Liver (tissue), 3 donors: ENCODE data around the gene KIF21A.

ENCODE experiments used
- EGR1 ChIP-seq, 2 donors: IDR thresholded peaks; 2 replicates each; pipeline ENCODE4 v1.6.1; 2016 to 2018; ENCODE audit warnings: antibody characterized with exemption in 2 of 2, low read depth in 2 of 2
- RAD21 ChIP-seq, 2 donors: IDR thresholded peaks; 2 replicates each; pipeline ENCODE4 v1.6.1; 2016; ENCODE audit warnings: antibody characterized with exemption in 2 of 2, mild to moderate bottlenecking in 2 of 2
- RXRA ChIP-seq, 2 donors: IDR thresholded peaks; 2 replicates each; pipeline ENCODE4 v1.6.1; 2017 to 2018; ENCODE audit warnings: antibody characterized with exemption in 2 of 2, mild to moderate bottlenecking in 1 of 2
- SP1 ChIP-seq: IDR thresholded peaks from 2 replicates; pipeline ENCODE4 v1.6.1; 2018; ENCODE audit warnings: antibody characterized with exemption, mild to moderate bottlenecking
- TAF1 ChIP-seq: conservative IDR thresholded peaks from 2 replicates; pipeline ENCODE4 v1.6.1; 2016; ENCODE audit warnings: antibody characterized with exemption, mild to moderate bottlenecking
- YY1 ChIP-seq: IDR thresholded peaks from 2 replicates; pipeline ENCODE4 v1.6.1; 2016; ENCODE audit warnings: antibody characterized with exemption, mild to moderate bottlenecking
- TF ChIP-seq, protein P1 (sequence below): fragments of 150-350 bp; IDR thresholded peaks from 2 replicates; pipeline ENCODE4 v1.5.1; 2017; ENCODE audit warnings: improper control_type of control experiment, low read depth, low read length; ENCODE audit not compliant: missing input control
- TF ChIP-seq, protein P2 (sequence below): IDR thresholded peaks from 2 replicates; pipeline ENCODE4 v1.6.1; 2016; ENCODE audit warnings: antibody characterized with exemption
- TF ChIP-seq, protein P3 (sequence below): IDR thresholded peaks from 2 replicates; pipeline ENCODE4 v1.6.1; 2016; ENCODE audit warnings: antibody characterized with exemption
- TF ChIP-seq, protein P4 (sequence below): IDR thresholded peaks from 2 replicates; pipeline ENCODE4 v1.6.1; 2016; ENCODE audit warnings: antibody characterized with exemption, mild to moderate bottlenecking
- donor health status: healthy.
- donor health status: healthy.

DNA sequence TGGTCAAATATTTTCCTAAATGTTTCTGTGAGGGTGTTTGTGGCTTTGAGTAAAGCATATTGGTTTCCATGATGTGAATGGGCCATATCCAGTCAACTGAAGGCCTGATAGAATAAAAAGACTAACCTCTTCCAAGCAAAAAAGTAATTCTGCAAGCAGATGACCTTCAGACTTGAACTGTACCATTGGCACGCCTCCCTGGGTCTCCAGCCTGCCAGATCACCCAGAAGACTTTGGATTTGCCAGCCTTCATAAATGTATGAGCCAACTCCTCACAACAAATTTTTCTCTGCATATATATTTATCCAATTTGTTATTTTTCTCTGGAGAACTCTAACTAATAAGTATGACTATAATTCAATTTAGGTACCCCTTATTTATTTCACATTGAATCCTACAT, 190.3 kb downstream of the KIF21A start:
- TF ChIP-seq, protein P1, sequence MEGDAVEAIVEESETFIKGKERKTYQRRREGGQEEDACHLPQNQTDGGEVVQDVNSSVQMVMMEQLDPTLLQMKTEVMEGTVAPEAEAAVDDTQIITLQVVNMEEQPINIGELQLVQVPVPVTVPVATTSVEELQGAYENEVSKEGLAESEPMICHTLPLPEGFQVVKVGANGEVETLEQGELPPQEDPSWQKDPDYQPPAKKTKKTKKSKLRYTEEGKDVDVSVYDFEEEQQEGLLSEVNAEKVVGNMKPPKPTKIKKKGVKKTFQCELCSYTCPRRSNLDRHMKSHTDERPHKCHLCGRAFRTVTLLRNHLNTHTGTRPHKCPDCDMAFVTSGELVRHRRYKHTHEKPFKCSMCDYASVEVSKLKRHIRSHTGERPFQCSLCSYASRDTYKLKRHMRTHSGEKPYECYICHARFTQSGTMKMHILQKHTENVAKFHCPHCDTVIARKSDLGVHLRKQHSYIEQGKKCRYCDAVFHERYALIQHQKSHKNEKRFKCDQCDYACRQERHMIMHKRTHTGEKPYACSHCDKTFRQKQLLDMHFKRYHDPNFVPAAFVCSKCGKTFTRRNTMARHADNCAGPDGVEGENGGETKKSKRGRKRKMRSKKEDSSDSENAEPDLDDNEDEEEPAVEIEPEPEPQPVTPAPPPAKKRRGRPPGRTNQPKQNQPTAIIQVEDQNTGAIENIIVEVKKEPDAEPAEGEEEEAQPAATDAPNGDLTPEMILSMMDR, result no peak
- TF ChIP-seq RAD21 (IDR thresholded peaks at IDR 0.05) (no peak), EGR1 (IDR thresholded peaks at IDR 0.05; ENCODE audit: low read depth in 2 of 2) (no peak), RXRA (IDR thresholded peaks at IDR 0.05) (no peak), SP1 (no peak), TAF1 (no peak), YY1 (no peak)
- TF ChIP-seq, protein P2, sequence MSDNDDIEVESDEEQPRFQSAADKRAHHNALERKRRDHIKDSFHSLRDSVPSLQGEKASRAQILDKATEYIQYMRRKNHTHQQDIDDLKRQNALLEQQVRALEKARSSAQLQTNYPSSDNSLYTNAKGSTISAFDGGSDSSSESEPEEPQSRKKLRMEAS, result no peak
- TF ChIP-seq, protein P3, sequence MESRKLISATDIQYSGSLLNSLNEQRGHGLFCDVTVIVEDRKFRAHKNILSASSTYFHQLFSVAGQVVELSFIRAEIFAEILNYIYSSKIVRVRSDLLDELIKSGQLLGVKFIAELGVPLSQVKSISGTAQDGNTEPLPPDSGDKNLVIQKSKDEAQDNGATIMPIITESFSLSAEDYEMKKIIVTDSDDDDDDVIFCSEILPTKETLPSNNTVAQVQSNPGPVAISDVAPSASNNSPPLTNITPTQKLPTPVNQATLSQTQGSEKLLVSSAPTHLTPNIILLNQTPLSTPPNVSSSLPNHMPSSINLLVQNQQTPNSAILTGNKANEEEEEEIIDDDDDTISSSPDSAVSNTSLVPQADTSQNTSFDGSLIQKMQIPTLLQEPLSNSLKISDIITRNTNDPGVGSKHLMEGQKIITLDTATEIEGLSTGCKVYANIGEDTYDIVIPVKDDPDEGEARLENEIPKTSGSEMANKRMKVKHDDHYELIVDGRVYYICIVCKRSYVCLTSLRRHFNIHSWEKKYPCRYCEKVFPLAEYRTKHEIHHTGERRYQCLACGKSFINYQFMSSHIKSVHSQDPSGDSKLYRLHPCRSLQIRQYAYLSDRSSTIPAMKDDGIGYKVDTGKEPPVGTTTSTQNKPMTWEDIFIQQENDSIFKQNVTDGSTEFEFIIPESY, result no peak
- TF ChIP-seq, protein P4, sequence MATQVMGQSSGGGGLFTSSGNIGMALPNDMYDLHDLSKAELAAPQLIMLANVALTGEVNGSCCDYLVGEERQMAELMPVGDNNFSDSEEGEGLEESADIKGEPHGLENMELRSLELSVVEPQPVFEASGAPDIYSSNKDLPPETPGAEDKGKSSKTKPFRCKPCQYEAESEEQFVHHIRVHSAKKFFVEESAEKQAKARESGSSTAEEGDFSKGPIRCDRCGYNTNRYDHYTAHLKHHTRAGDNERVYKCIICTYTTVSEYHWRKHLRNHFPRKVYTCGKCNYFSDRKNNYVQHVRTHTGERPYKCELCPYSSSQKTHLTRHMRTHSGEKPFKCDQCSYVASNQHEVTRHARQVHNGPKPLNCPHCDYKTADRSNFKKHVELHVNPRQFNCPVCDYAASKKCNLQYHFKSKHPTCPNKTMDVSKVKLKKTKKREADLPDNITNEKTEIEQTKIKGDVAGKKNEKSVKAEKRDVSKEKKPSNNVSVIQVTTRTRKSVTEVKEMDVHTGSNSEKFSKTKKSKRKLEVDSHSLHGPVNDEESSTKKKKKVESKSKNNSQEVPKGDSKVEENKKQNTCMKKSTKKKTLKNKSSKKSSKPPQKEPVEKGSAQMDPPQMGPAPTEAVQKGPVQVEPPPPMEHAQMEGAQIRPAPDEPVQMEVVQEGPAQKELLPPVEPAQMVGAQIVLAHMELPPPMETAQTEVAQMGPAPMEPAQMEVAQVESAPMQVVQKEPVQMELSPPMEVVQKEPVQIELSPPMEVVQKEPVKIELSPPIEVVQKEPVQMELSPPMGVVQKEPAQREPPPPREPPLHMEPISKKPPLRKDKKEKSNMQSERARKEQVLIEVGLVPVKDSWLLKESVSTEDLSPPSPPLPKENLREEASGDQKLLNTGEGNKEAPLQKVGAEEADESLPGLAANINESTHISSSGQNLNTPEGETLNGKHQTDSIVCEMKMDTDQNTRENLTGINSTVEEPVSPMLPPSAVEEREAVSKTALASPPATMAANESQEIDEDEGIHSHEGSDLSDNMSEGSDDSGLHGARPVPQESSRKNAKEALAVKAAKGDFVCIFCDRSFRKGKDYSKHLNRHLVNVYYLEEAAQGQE, result no peak
